HepG2 (cell line): ENCODE data around the gene AFF4. TPM values are rescaled to one million over a fixed set of nuclear protein-coding genes. Genes with fewer than 3 reads are reported as not detected.
A peak's percentile ranks its signal among the peaks of the same experiment; 100 is the strongest.

Experiments used
- ATAC-seq: fragments of 200-7000 bp; cut with Tn5 transposase; 3 replicates; pipeline ENCODE4 v1.9.1; 2020; ENCODE audit warnings: mild to moderate bottlenecking, moderate library complexity
- BruUV-seq: library from RNA; stranded (reverse); fragments of 400-500 nt; replicated peaks from 2 replicates; lab custom pipeline; 2021; lab: Mats Ljungman, UMichigan
- CTCF ChIA-PET: fragments of 300-600 bp; formaldehyde crosslinking; extraction: SDS; loops from one replicate; lab custom pipeline; 2021; ENCODE audit warnings: low total read pairs, inconsistent platforms, low intra/inter-chr PET ratio; lab: Yijun Ruan, JAX
- POLR2A ChIA-PET: fragments of 350-600 bp; sonication (Branson Sonifier 250); formaldehyde crosslinking; loops from one replicate; lab custom pipeline; 2020; ENCODE audit warnings: antibody characterized with exemption, inconsistent platforms; lab: Yijun Ruan, JAX
- DNase-seq: peaks from one replicate; pipeline ENCODE4 v3.0.0-alpha.2; 2015; ENCODE audit warnings: low spot score
- FAIRE-seq: peaks from 3 replicates; lab custom pipeline; 2011; peaks lifted over from hg19 to GRCh38; lab: Jason Lieb, UNC
- H2AFZ ChIP-seq: one replicate; pipeline ENCODE4 v1.6.1; 2011; ENCODE audit warnings: low read length, inconsistent platforms
- H3K27ac ChIP-seq: fragments of 300-600 bp; 3 replicates; pipeline ENCODE4 v1.8.0; 2011; ENCODE audit warnings: mixed run types, mild to moderate bottlenecking, mixed read lengths, low read length, inconsistent platforms; ENCODE audit not compliant: insufficient read depth; ENCODE audit errors: extremely low read length
- H3K27me3 ChIP-seq, 2 experiments: fragments of 200-600 bp in 1 of 2; 2 replicates in 1 of 2; 3 replicates in 1 of 2; pipeline versions ENCODE4 v1.6.0 to v1.8.0; 2011; ENCODE audit warnings: low read length in 2 of 2, mild to moderate bottlenecking in 2 of 2, moderate library complexity in 2 of 2, inconsistent platforms in 1 of 2; ENCODE audit not compliant: insufficient read depth in 2 of 2, control insufficient read depth in 1 of 2
- H3K36me3 ChIP-seq, 2 experiments: fragments of 200-600 bp in 1 of 2; replicated peaks in 1 of 2; 2 replicates in 1 of 2; 3 replicates in 1 of 2; pipeline versions ENCODE4 v1.5.1 to v1.8.0; 2011; ENCODE audit warnings: low read length in 2 of 2, inconsistent platforms in 1 of 2; ENCODE audit not compliant: insufficient read depth in 2 of 2, control insufficient read depth in 1 of 2
- H3K4me1 ChIP-seq: 2 replicates; pipeline ENCODE4 v1.5.1; 2012; ENCODE audit warnings: low read length, inconsistent platforms; ENCODE audit not compliant: insufficient read depth
- H3K4me2 ChIP-seq: 2 replicates; pipeline ENCODE4 v1.6.0; 2011; ENCODE audit warnings: low read depth, low read length, inconsistent platforms
- H3K4me3 ChIP-seq, 3 experiments: fragments of 200-600 bp in 1 of 3; sonication (generic), shearing (Covaris generic) in 1 of 3; replicated peaks in 1 of 3; 2 replicates each; pipeline ENCODE4 v1.5.1; 2011 to 2016; ENCODE audit warnings: low read length in 3 of 3, inconsistent platforms in 2 of 3, low read depth in 2 of 3, mild to moderate bottlenecking in 2 of 3, control low read depth in 1 of 3, mixed read lengths in 1 of 3; ENCODE audit not compliant: insufficient read depth in 1 of 3
- H3K79me2 ChIP-seq: one replicate; pipeline ENCODE4 v1.6.1; 2011; ENCODE audit warnings: low read length, inconsistent platforms; ENCODE audit not compliant: insufficient read depth
- H3K9ac ChIP-seq: 2 replicates; pipeline ENCODE4 v1.6.0; 2011; ENCODE audit warnings: mild to moderate bottlenecking, low read depth, low read length, inconsistent platforms; ENCODE audit not compliant: insufficient read depth
- H3K9me3 ChIP-seq: 2 replicates; pipeline ENCODE4 v1.5.1; 2012; ENCODE audit warnings: mild to moderate bottlenecking, low read length
- H4K20me1 ChIP-seq: 2 replicates; pipeline ENCODE4 v1.6.0; 2011; ENCODE audit warnings: inconsistent platforms, mild to moderate bottlenecking, low read length, moderate library complexity; ENCODE audit not compliant: insufficient read depth
- ELF1 ChIP-seq: sonication (generic); formaldehyde crosslinking; IDR thresholded peaks from 2 replicates; pipeline ENCODE4 v1.4.0; 2020; ENCODE audit warnings: missing genetic modification reagents
- FOSL2 ChIP-seq: sonication (generic); formaldehyde crosslinking; IDR thresholded peaks from 2 replicates; pipeline ENCODE4 v1.4.0; 2020; ENCODE audit warnings: missing genetic modification reagents
- GABPA ChIP-seq, 2 experiments: IDR thresholded peaks; 2 replicates each; pipeline ENCODE4 v1.6.1; 2011 to 2016; ENCODE audit warnings: low read depth in 2 of 2, low read length in 1 of 2, missing biosample characterization in 1 of 2, missing genetic modification characterization in 1 of 2
- GABPB1 ChIP-seq: IDR thresholded peaks from 2 replicates; pipeline ENCODE4 v1.6.1; 2016; ENCODE audit warnings: mild to moderate bottlenecking, missing genetic modification reagents, moderate library complexity, missing compliant biosample characterization
- GATAD1 ChIP-seq: IDR thresholded peaks from 2 replicates; pipeline ENCODE4 v1.6.1; 2016; ENCODE audit warnings: missing genetic modification reagents, missing compliant biosample characterization
- GLI4 ChIP-seq: sonication (generic); formaldehyde crosslinking; IDR thresholded peaks from 2 replicates; pipeline ENCODE4 v1.5.1; 2020; ENCODE audit warnings: missing genetic modification reagents, mild to moderate bottlenecking, moderate library complexity, borderline replicate concordance
- ISL2 ChIP-seq: sonication (generic); formaldehyde crosslinking; IDR thresholded peaks from 2 replicates; pipeline ENCODE4 v1.5.0; 2020; ENCODE audit warnings: missing genetic modification reagents
- NAIF1 ChIP-seq: sonication (generic); formaldehyde crosslinking; IDR thresholded peaks from 2 replicates; pipeline ENCODE4 v1.5.0; 2020; ENCODE audit warnings: mild to moderate bottlenecking, missing genetic modification reagents, borderline replicate concordance
- NR2F6 ChIP-seq, 2 experiments: IDR thresholded peaks; 2 replicates each; pipeline ENCODE4 v1.6.1; 2016; ENCODE audit warnings: antibody characterized with exemption in 1 of 2, mild to moderate bottlenecking in 1 of 2
- SMC3 ChIP-seq: IDR thresholded peaks from 2 replicates; pipeline ENCODE4 v1.6.1; 2011; ENCODE audit warnings: low read length, improper control_type of control experiment
- SP140L ChIP-seq: sonication (generic); formaldehyde crosslinking; IDR thresholded peaks from 2 replicates; pipeline ENCODE4 v1.4.0; 2020; ENCODE audit warnings: missing genetic modification reagents, borderline replicate concordance
- TEAD3 ChIP-seq: optimal IDR thresholded peaks from 2 replicates; pipeline ENCODE3; 2016; ENCODE audit warnings: borderline replicate concordance
- XRCC5 ChIP-seq: fragments of 200-400 bp; formaldehyde crosslinking; optimal IDR thresholded peaks from 2 replicates; pipeline ENCODE3; 2017; ENCODE audit warnings: mild to moderate bottlenecking, low read length
- ZFY ChIP-seq: sonication (generic); formaldehyde crosslinking; IDR thresholded peaks from 2 replicates; pipeline ENCODE4 v1.4.0; 2020; ENCODE audit warnings: missing genetic modification reagents
- ZNF460 ChIP-seq: sonication (generic); formaldehyde crosslinking; IDR thresholded peaks from 2 replicates; pipeline ENCODE4 v1.5.1; 2020; ENCODE audit warnings: missing genetic modification reagents, mild to moderate bottlenecking, borderline replicate concordance
- WGBS: methylation state at CpG from one replicate; pipeline ENCODE4 v1.1.6; 2017; ENCODE audit warnings: low lambda C conversion rate; 5-methylcytosine and 5-hydroxymethylcytosine counted together
- in situ Hi-C: cut with HindIII; loops from 2 replicates; pipeline ENCODE4 v1.10.0; 2017; ENCODE audit warnings: low pct_unique_long_range_greater_than_20kb; ENCODE audit not compliant: extremely low pct_ligation_motif_present
- intact Hi-C: fragments of 100-400 bp; cut with micrococcal nuclease; formaldehyde crosslinking; loops from one replicate; pipeline ENCODE4 v1.10.0; 2022; ENCODE audit not compliant: unreplicated experiment
- polyA plus RNA-seq, 8 experiments: library from polyadenylated mRNA; depleted of rRNA in 3 of 8; stranded (reverse) in 7 of 8; unstranded in 1 of 8; fragments of >200 nt; fragmentation: Illumina TruSeq in 4 of 8; extraction: Trizol in 4 of 8; gene quantifications; 2 replicates each; pipeline versions ENCODE4 v1.2.1 to v1.2.3, GENCODE V29; 2011 to 2016; ENCODE audit warnings: low read depth in 4 of 8, missing spikeins in 1 of 8, mixed read lengths in 1 of 8; ENCODE audit not compliant: insufficient read depth in 1 of 8
- total RNA-seq, 5 experiments: library from RNA; depleted of rRNA; stranded (reverse); fragments of >200 nt; fragmentation: Illumina TruSeq; extraction: Trizol; gene quantifications; 2 replicates each; pipeline ENCODE4 v1.2.3, GENCODE V29; 2016; ENCODE audit warnings: low read depth in 1 of 5
- TF ChIP-seq, protein P1 (sequence below): IDR thresholded peaks from 2 replicates; pipeline ENCODE4 v1.6.1; 2018; ENCODE audit warnings: missing genetic modification reagents, mild to moderate bottlenecking, missing compliant biosample characterization
- TF ChIP-seq, protein P2 (sequence below): IDR thresholded peaks from 2 replicates; pipeline ENCODE4 v1.6.1; 2016; ENCODE audit warnings: low read depth, borderline replicate concordance
- TF ChIP-seq, protein P3 (sequence below): sonication (generic); formaldehyde crosslinking; conservative IDR thresholded peaks from 2 replicates; pipeline ENCODE4 v1.4.0; 2020; ENCODE audit warnings: missing genetic modification reagents
- TF ChIP-seq, protein P4 (sequence below): IDR thresholded peaks from 2 replicates; pipeline ENCODE4 v1.6.1; 2016; ENCODE audit warnings: missing genetic modification reagents, missing compliant biosample characterization
- TF ChIP-seq, protein P5 (sequence below): sonication (generic); formaldehyde crosslinking; IDR thresholded peaks from 2 replicates; pipeline ENCODE4 v1.5.1; 2020; ENCODE audit warnings: missing genetic modification reagents, mild to moderate bottlenecking, borderline replicate concordance

The AFF4 gene
- total and polyA plus RNA-seq, 2 of the 13 experiments (the other 11 are each of a cell fraction or from before 2014, with no cell fraction given) = 22.1 to 25.5 TPM

DNA sequence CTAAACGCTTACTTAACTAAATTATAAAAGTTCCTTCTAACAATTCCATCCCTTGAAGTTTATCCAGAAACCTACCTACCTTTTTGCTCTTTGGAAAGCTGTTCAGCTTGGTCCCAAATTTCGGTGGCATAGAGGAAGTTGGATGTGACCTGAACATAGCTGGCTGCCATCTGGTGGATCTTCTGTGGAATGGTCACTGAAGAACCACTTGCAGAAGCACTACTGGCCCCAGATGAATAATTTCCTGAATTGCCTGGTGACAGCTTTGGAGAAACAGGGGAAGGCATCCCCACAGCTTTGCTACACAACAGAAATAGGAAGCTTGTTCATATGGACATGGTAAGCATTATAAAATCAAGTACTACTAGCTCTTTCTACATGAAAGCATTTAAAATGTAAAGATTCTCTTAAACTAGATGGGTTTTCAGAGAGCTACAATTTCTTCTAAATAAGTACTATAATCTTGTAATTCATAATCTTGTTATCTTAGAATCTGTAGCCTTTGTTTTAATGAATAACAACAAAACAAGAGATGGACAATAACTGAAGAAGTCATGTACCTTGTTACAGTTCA is 80.1 kb downstream of the AFF4 start:
- CTCF ChIA-PET = interaction anchor here (1.3 to 2.5 kb wide), 3 partner anchors 16 to 76 kb away, joined by 4 to 39 read pairs (median 7); partner anchors contain the start of genes GDF9, SHROOM1 and UQCRQ
- DNase-seq = peak; percentile 78
- Histone ChIP-seq H3K4me1 (peaks cover 17% of the 10 kb centered on the region), H3K27ac (peak overlapping the region; percentile 16), H3K27me3 (no peaks in the 10 kb centered on the region), H3K36me3 (peaks cover 20 to 62% of the 10 kb centered on the region in 2 experiments), H4K20me1 (no peaks in the 10 kb centered on the region), H3K79me2 (no peaks in the 10 kb centered on the region), H3K4me2 (no peak overlapping the region), H3K9ac (no peak overlapping the region), H3K9me3 (no peaks in the 10 kb centered on the region), H3K4me3 (no peak overlapping the region), H2AFZ (no peak overlapping the region)
- BruUV-seq = no TSS peak
- in situ Hi-C loops = loop anchor here (10.0 kb wide), 1 partner anchor 139 kb away; the partner anchor contains the start of gene CCNI2
- FAIRE-seq = peak; percentile 68
- peak; percentile 94 for ATAC-seq
- POLR2A ChIA-PET = interaction anchor here (0.6 to 1.9 kb wide), 8 partner anchors 17 to 168 kb away, joined by 3 to 22 read pairs (median 5); partner anchors contain the start of genes GDF9, HSPA4, SHROOM1 and UQCRQ
- intact Hi-C loops = loop anchor here (1.0 to 10.0 kb wide), 3 partner anchors 53 to 359 kb away; partner anchors contain the start of gene SHROOM1
- 13% methylated on average over 2 of the region's 2 CpGs for WGBS
- TF ChIP-seq NAIF1 (CRISPR knock-in tag) (0 out of 2 replicates have a peak, but pooled peaks have one; percentile 33), ISL2 (CRISPR knock-in tag) (peak; percentile 19; the same call in 1 of the 2 replicates), ZNF460 (CRISPR knock-in tag) (no peak), ZFY (CRISPR knock-in tag) (peak; percentile 33; the same call in 1 of the 2 replicates), GABPB1 (CRISPR knock-in tag) (peak; percentile 27; the same call in 1 of the 2 replicates), SP140L (CRISPR knock-in tag) (peak; percentile 57; the same call in 1 of the 2 replicates), XRCC5 (peak; percentile 48), GABPA (IDR thresholded peaks at IDR 0.05; ENCODE audit: low read depth, low read length) (no peak), GABPA (CRISPR knock-in tag; IDR thresholded peaks at IDR 0.05; ENCODE audit: low read depth) (0 out of 2 replicates have a peak, but pooled peaks have one; percentile 19), FOSL2 (CRISPR knock-in tag) (0 out of 2 replicates have a peak, but pooled peaks have one; percentile 6), TEAD3 (CRISPR knock-in tag) (peak; percentile 56), GATAD1 (CRISPR knock-in tag) (0 out of 2 replicates have a peak, but pooled peaks have one; percentile 26), ELF1 (CRISPR knock-in tag) (0 out of 2 replicates have a peak, but pooled peaks have one; percentile 33), SMC3 (peak; percentile 96), GLI4 (CRISPR knock-in tag) (no peak), NR2F6 (IDR thresholded peaks at IDR 0.05) (no peak), NR2F6 (CRISPR knock-in tag; IDR thresholded peaks at IDR 0.05) (peak; percentile 24; the same call in 1 of the 2 replicates)
- TF ChIP-seq, protein P1, sequence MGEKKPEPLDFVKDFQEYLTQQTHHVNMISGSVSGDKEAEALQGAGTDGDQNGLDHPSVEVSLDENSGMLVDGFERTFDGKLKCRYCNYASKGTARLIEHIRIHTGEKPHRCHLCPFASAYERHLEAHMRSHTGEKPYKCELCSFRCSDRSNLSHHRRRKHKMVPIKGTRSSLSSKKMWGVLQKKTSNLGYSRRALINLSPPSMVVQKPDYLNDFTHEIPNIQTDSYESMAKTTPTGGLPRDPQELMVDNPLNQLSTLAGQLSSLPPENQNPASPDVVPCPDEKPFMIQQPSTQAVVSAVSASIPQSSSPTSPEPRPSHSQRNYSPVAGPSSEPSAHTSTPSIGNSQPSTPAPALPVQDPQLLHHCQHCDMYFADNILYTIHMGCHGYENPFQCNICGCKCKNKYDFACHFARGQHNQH (CRISPR knock-in tag) = 0 out of 2 replicates have a peak, but pooled peaks have one; percentile 51
- TF ChIP-seq, protein P2, sequence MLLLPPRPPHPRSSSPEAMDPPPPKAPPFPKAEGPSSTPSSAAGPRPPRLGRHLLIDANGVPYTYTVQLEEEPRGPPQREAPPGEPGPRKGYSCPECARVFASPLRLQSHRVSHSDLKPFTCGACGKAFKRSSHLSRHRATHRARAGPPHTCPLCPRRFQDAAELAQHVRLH (CRISPR knock-in tag) = 0 out of 2 replicates have a peak, but pooled peaks have one; percentile 29
- TF ChIP-seq, protein P3, sequence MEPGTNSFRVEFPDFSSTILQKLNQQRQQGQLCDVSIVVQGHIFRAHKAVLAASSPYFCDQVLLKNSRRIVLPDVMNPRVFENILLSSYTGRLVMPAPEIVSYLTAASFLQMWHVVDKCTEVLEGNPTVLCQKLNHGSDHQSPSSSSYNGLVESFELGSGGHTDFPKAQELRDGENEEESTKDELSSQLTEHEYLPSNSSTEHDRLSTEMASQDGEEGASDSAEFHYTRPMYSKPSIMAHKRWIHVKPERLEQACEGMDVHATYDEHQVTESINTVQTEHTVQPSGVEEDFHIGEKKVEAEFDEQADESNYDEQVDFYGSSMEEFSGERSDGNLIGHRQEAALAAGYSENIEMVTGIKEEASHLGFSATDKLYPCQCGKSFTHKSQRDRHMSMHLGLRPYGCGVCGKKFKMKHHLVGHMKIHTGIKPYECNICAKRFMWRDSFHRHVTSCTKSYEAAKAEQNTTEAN (CRISPR knock-in tag) = no peak
- TF ChIP-seq, protein P4, sequence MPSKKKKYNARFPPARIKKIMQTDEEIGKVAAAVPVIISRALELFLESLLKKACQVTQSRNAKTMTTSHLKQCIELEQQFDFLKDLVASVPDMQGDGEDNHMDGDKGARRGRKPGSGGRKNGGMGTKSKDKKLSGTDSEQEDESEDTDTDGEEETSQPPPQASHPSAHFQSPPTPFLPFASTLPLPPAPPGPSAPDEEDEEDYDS (CRISPR knock-in tag) = peak; percentile 25; the same call in 1 of the 2 replicates
- TF ChIP-seq, protein P5, sequence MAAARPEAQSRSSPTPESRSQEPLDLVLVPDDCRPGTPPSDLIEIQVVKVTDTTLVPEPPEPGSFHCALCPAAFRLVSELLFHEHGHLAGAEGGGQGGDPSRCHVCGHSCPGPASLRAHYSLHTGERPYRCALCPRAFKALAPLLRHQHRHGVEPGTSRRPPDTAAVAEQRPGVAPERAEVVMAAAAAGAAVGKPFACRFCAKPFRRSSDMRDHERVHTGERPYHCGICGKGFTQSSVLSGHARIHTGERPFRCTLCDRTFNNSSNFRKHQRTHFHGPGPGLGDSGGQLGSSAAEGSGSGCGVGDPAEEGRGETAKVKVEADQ (CRISPR knock-in tag) = no peak
